Left lung (tissue), 10 donors: ENCODE results near the gene MICA. TPM values are rescaled to one million over a fixed set of nuclear protein-coding genes. Genes with fewer than 3 reads are reported as not detected.
A peak's percentile ranks its signal among the peaks of the same experiment; 100 is the strongest.
"Not testable (repeated sequence)": the region's sequence is repeated elsewhere in the genome, so short reads cannot be mapped to it uniquely, and the experiment has no call there.

Source experiments
- ATAC-seq: fragments of 200-7000 bp; cut with Tn5 transposase; one replicate; pipeline ENCODE4 v1.9.1; 2020; ENCODE audit warnings: moderate library complexity
- DNase-seq, 4 donors: peaks; one replicate each; pipeline ENCODE4 v3.0.0-alpha.2; 2013 to 2020
- H3K27ac ChIP-seq, 2 donors: fragments of 200-600 bp; sonication (generic) in 1 of 2; one replicate each; pipeline versions ENCODE4 v1.5.0 to v1.8.0; 2020 to 2021
- H3K27me3 ChIP-seq, 2 donors: fragments of 200-600 bp; sonication (generic) in 1 of 2; one replicate each; pipeline versions ENCODE4 v1.5.0 to v1.8.0; 2020 to 2021
- H3K36me3 ChIP-seq, 2 donors: fragments of 200-600 bp; sonication (generic) in 1 of 2; one replicate each; pipeline versions ENCODE4 v1.5.0 to v1.8.0; 2020 to 2021
- H3K4me1 ChIP-seq, 2 donors: fragments of 200-600 bp; one replicate each; pipeline ENCODE4 v1.8.0; 2021
- H3K4me3 ChIP-seq, 2 donors: fragments of 200-600 bp; sonication (generic) in 1 of 2; one replicate each; pipeline versions ENCODE4 v1.5.0 to v1.8.0; 2020 to 2021; ENCODE audit warnings: mild to moderate bottlenecking in 1 of 2
- H3K9me3 ChIP-seq, 2 donors: fragments of 200-600 bp; sonication (generic) in 1 of 2; one replicate each; pipeline versions ENCODE4 v1.5.0 to v1.8.0; 2020 to 2021
- CTCF ChIP-seq, 2 donors: fragments of 200-600 bp; sonication (generic) in 1 of 2; IDR thresholded peaks; one replicate each; pipeline versions ENCODE4 v1.5.0 to v1.8.0; 2021; ENCODE audit warnings: antibody characterized with exemption in 2 of 2
- intact Hi-C, 2 donors: fragments of 100-400 bp; cut with DNase I; formaldehyde crosslinking; loops; one replicate each; pipeline versions ENCODE4 v1.11.2 to v1.14.2; 2022
- polyA plus RNA-seq, 6 donors: library from polyadenylated mRNA; unstranded; fragments of 120-200 nt; gene quantifications; one replicate each; pipeline ENCODE4 v1.2.1, GENCODE V29; 2013; ENCODE audit not compliant: insufficient read length in 6 of 6
- total RNA-seq, 2 donors: library from RNA; stranded (reverse); fragmentation: NEBNext Ultra II Directional; extraction: Animal tissue kit (Norgen Biotek cat#: 25700); gene quantifications; one replicate each; pipeline ENCODE4 v1.2.1, GENCODE V29; 2021
- donor health status: DM: no; HTN: yes; CAD: no.
- donor health status: DM: no; HTN: no; CAD: no.

The MICA gene
- total and polyA plus RNA-seq, 8 donors: 10.2 to 30.1 (median 15.6) TPM

GRCh38 chr6:31400467-31401289 is 2.7 kb upstream of the MICA start:
- Histone ChIP-seq H3K36me3 (no peaks in the 10 kb centered on the region), H3K4me1 (peaks cover 18 to 73% of the 10 kb centered on the region in 2 donors), H3K4me3 (peak overlapping the region; percentile 71 to 75), H3K27ac (peak overlapping the region; percentile 96 to 99), H3K27me3 (no peaks in the 10 kb centered on the region), H3K9me3 (no peaks in the 10 kb centered on the region)
- intact Hi-C loops: no loop called here
- DNase-seq: peak; percentile 22 to 94 (median 70)
- TF ChIP-seq CTCF (IDR thresholded peaks at IDR 0.05): no peak
- ATAC-seq: peak; percentile 66

- intact Hi-C loops: no loop called here
- DNase-seq (peak in 1 of 4 donors; percentile 66), ATAC-seq (peak; percentile 33)
- H3K4me1 ChIP-seq: peaks cover 18 to 78% of the 10 kb centered on the region in 2 donors
- H3K9me3 ChIP-seq: no peaks in the 10 kb centered on the region
- H3K36me3 ChIP-seq: no peaks in the 10 kb centered on the region
- no peaks in the 10 kb centered on the region for H3K27me3 ChIP-seq
- H3K27ac ChIP-seq: peak overlapping the region; percentile 96 to 99
- no peak for TF ChIP-seq CTCF (IDR thresholded peaks at IDR 0.05)
- H3K4me3 ChIP-seq: peak overlapping the region; percentile 71 to 75
Observed at GRCh38 chr6:31401403-31401802, 2.0 kb upstream of the MICA start.

GRCh38 chr6:31402324-31403282 is 792 bp upstream of the MICA start:
- Histone ChIP-seq H3K27ac (peak overlapping the region; percentile 96 to 99), H3K9me3 (no peaks in the 10 kb centered on the region), H3K27me3 (no peaks in the 10 kb centered on the region), H3K4me3 (peak overlapping the region; percentile 58 to 75), H3K36me3 (no peaks in the 10 kb centered on the region), H3K4me1 (peaks cover 18 to 78% of the 10 kb centered on the region in 2 donors)
- no peak for TF ChIP-seq CTCF (IDR thresholded peaks at IDR 0.05)
- DNase-seq (peak in 2 of 4 donors; percentile 4 to 11), ATAC-seq (peak; percentile 1)
- intact Hi-C loops: no loop called here

- H3K36me3 ChIP-seq, intact Hi-C loops, H3K27me3 ChIP-seq, ATAC-seq, H3K9me3 ChIP-seq, DNase-seq: not testable (repeated sequence)
- Histone ChIP-seq H3K4me3 (peak overlapping the region; percentile 58 to 75), H3K4me1 (peaks cover 18 to 78% of the 10 kb centered on the region in 2 donors), H3K27ac (peak overlapping the region; percentile 96 to 99)
Observed at GRCh38 chr6:31404061-31404364, 618 bp downstream of the MICA start.

- ATAC-seq: no peak
- peaks cover 18 to 79% of the 10 kb centered on the region in 2 donors for H3K4me1 ChIP-seq
Observed at GRCh38 chr6:31405996-31406395, 2.6 kb downstream of the MICA start.

More at GRCh38 chr6:31405996-31406395, 2.6 kb downstream of the MICA start:
- DNase-seq: no peak
- peaks cover 0 to 7% of the 10 kb centered on the region in 2 donors for H3K36me3 ChIP-seq
- H3K27me3 ChIP-seq: no peaks in the 10 kb centered on the region
- no peak overlapping the region for H3K4me3 ChIP-seq
- no peak overlapping the region for H3K27ac ChIP-seq
- intact Hi-C loops: no loop called here
- H3K9me3 ChIP-seq: no peaks in the 10 kb centered on the region
- no peak for TF ChIP-seq CTCF (IDR thresholded peaks at IDR 0.05)
